ENCODE measurements around the gene SURF4. TPM values are rescaled to one million over a fixed set of nuclear protein-coding genes. Genes with fewer than 3 reads are reported as not detected.
"Not testable (repeated sequence)": the region's sequence is repeated elsewhere in the genome, so short reads cannot be mapped to it uniquely, and the experiment has no call there.

The SURF4 gene
- total RNA-seq, 2 experiments from 2014 or later: 249 to 260 TPM

GRCh38 chr9:133379153-133380086 is 3.6 kb upstream of the SURF4 start:
- CTCF ChIA-PET: interaction anchor here (1.0 kb wide), 1 partner anchor 25 kb away, joined by 4 read pairs; no protein-coding TSS in a partner anchor

GRCh38 chr9:133378408-133378962 is 2.6 kb upstream of the SURF4 start:
- Mint-ChIP-seq H3K4me1 (peaks cover 11% of the 10 kb centered on the region), H3K27me3 (peaks cover 2% of the 10 kb centered on the region), H3K27ac (no peak overlapping the region), H3K4me3 (no peak overlapping the region), H3K36me3 (ENCODE audit: low read depth) (peaks cover 13% of the 10 kb centered on the region), H3K9me3 (no peaks in the 10 kb centered on the region)
- DNase-seq: no peak
- ChIA-PET POLR2A (interaction anchor here (0.6 to 11.6 kb wide), 4 partner anchors 21 to 356 kb away, joined by 3 to 397 read pairs (median 140); partner anchors contain the start of genes GTF3C5, MED22, RPL7A and SURF1), CTCF (interaction anchor here (1.0 to 2.2 kb wide), 2 partner anchors 24 to 26 kb away, joined by 4 read pairs; no protein-coding TSS in a partner anchor)

More at GRCh38 chr9:133379153-133380086, 3.6 kb upstream of the SURF4 start:
- no peak for DNase-seq
- peaks cover 8% of the 10 kb centered on the region for H3K36me3 Mint-ChIP-seq (ENCODE audit: low read depth)
- H3K4me1 Mint-ChIP-seq: peaks cover 5% of the 10 kb centered on the region
- POLR2A ChIA-PET: interaction anchor here (0.6 to 11.6 kb wide), 5 partner anchors 9 to 357 kb away, joined by 3 to 397 read pairs (median 4); partner anchors contain the start of genes GTF3C5, MED22, RPL7A and SURF1
- no peak overlapping the region for H3K27ac Mint-ChIP-seq
- no peak overlapping the region for H3K4me3 Mint-ChIP-seq
- no peaks in the 10 kb centered on the region for H3K9me3 Mint-ChIP-seq
- peaks cover 2% of the 10 kb centered on the region for H3K27me3 Mint-ChIP-seq

GRCh38 chr9:133377721-133378216 is 1.9 kb upstream of the SURF4 start:
- POLR2A ChIA-PET: interaction anchor here (0.8 to 11.6 kb wide), 4 partner anchors 21 to 347 kb away, joined by 3 to 397 read pairs (median 140); partner anchors contain the start of genes GTF3C5, MED22, RPL7A and SURF1

GRCh38 chr9:133377280-133377679 is 1.4 kb upstream of the SURF4 start:
- H3K27ac Mint-ChIP-seq, H3K9me3 Mint-ChIP-seq, H3K27me3 Mint-ChIP-seq, DNase-seq: not testable (repeated sequence)
- Mint-ChIP-seq H3K4me1 (peaks cover 23% of the 10 kb centered on the region), H3K36me3 (ENCODE audit: low read depth) (peaks cover 25% of the 10 kb centered on the region), H3K4me3 (peak overlapping the region; percentile 59)
- ChIA-PET POLR2A (interaction anchor here (0.8 to 11.6 kb wide), 8 partner anchors 20 to 347 kb away, joined by 3 to 397 read pairs (median 4); partner anchors contain the start of genes GTF3C5, MED22, RPL7A and SURF1), CTCF (interaction anchor here (1.4 to 2.2 kb wide), 4 partner anchors 25 to 138 kb away, joined by 4 to 5 read pairs (median 4); partner anchors contain the start of genes MED22 and RPL7A)

More at GRCh38 chr9:133377721-133378216, 1.9 kb upstream of the SURF4 start:
- Mint-ChIP-seq H3K9me3 (no peaks in the 10 kb centered on the region), H3K27ac (no peak overlapping the region), H3K4me3 (no peak overlapping the region), H3K4me1 (peaks cover 18% of the 10 kb centered on the region), H3K27me3 (peaks cover 2% of the 10 kb centered on the region), H3K36me3 (ENCODE audit: low read depth) (peaks cover 20% of the 10 kb centered on the region)
- CTCF ChIA-PET: interaction anchor here (1.5 to 2.2 kb wide), 3 partner anchors 25 to 139 kb away, joined by 4 to 5 read pairs (median 5); partner anchors contain the start of genes MED22 and RPL7A
- DNase-seq: no peak

GRCh38 chr9:133375116-133375723 is 640 bp downstream of the SURF4 start:
- POLR2A ChIA-PET: interaction anchor here (0.7 to 11.6 kb wide), 12 partner anchors 9 to 345 kb away, joined by 3 to 397 read pairs (median 6); partner anchors contain the start of genes CACFD1, GTF3C5, MED22 and RPL7A
- H3K27ac Mint-ChIP-seq: peak overlapping the region; percentile 97
- DNase-seq: peak; percentile 43
- CTCF ChIA-PET: interaction anchor here (1.0 to 6.3 kb wide), 5 partner anchors 19 to 189 kb away, joined by 3 to 59 read pairs (median 5); partner anchors contain the start of genes MED22, RPL7A, SURF1 and SURF2
- H3K27me3 Mint-ChIP-seq: peaks cover 2% of the 10 kb centered on the region
- H3K9me3 Mint-ChIP-seq: no peaks in the 10 kb centered on the region
- peak overlapping the region; percentile 83 for H3K4me3 Mint-ChIP-seq
- H3K4me1 Mint-ChIP-seq: peaks cover 43% of the 10 kb centered on the region
- peaks cover 40% of the 10 kb centered on the region for H3K36me3 Mint-ChIP-seq (ENCODE audit: low read depth)

GRCh38 chr9:133374612-133375115 is 1.2 kb downstream of the SURF4 start:
- H3K36me3 Mint-ChIP-seq (ENCODE audit: low read depth): peaks cover 46% of the 10 kb centered on the region
- peaks cover 2% of the 10 kb centered on the region for H3K27me3 Mint-ChIP-seq
- ChIA-PET POLR2A (interaction anchor here (0.7 to 11.6 kb wide), 14 partner anchors 9 to 344 kb away, joined by 3 to 397 read pairs (median 4); partner anchors contain the start of genes CACFD1, GTF3C5, MED22 and RPL7A), CTCF (interaction anchor here (1.0 to 6.3 kb wide), 5 partner anchors 19 to 189 kb away, joined by 3 to 59 read pairs (median 5); partner anchors contain the start of genes MED22, RPL7A, SURF1 and SURF2)
- H3K4me3 Mint-ChIP-seq: peak overlapping the region; percentile 83
- peaks cover 49% of the 10 kb centered on the region for H3K4me1 Mint-ChIP-seq
- peak; percentile 37 for DNase-seq
- no peaks in the 10 kb centered on the region for H3K9me3 Mint-ChIP-seq
- H3K27ac Mint-ChIP-seq: peak overlapping the region; percentile 97

- CTCF ChIA-PET: interaction anchor here (0.8 to 6.3 kb wide), 9 partner anchors 10 to 324 kb away, joined by 3 to 59 read pairs (median 3); partner anchors contain the start of genes MED22, RPL7A, SURF1 and SURF2
- Mint-ChIP-seq H3K9me3 (no peaks in the 10 kb centered on the region), H3K27me3 (peaks cover under 1% of the 10 kb centered on the region), H3K36me3 (ENCODE audit: low read depth) (peaks cover 62% of the 10 kb centered on the region), H3K4me1 (peaks cover 64% of the 10 kb centered on the region), H3K4me3 (peak overlapping the region; percentile 72), H3K27ac (peak overlapping the region; percentile 84)
- POLR2A ChIA-PET: interaction anchor here (1.0 to 11.6 kb wide), 12 partner anchors 9 to 702 kb away, joined by 3 to 397 read pairs (median 6); partner anchors contain the start of genes DDX31, GTF3C4, GTF3C5 and MED22
- DNase-seq: no peak
Observed at GRCh38 chr9:133372144-133372543, 3.7 kb downstream of the SURF4 start.

GRCh38 chr9:133371261-133371711 is 4.6 kb downstream of the SURF4 start:
- H3K36me3 Mint-ChIP-seq (ENCODE audit: low read depth): peaks cover 71% of the 10 kb centered on the region
- H3K27ac Mint-ChIP-seq: peak overlapping the region; percentile 84
- ChIA-PET POLR2A (interaction anchor here (1.0 to 11.6 kb wide), 18 partner anchors 8 to 701 kb away, joined by 3 to 397 read pairs (median 4); partner anchors contain the start of genes DDX31, GTF3C4, GTF3C5 and MED22), CTCF (interaction anchor here (0.7 to 6.3 kb wide), 16 partner anchors 9 to 341 kb away, joined by 3 to 59 read pairs (median 5); partner anchors contain the start of genes GTF3C5, MED22, RPL7A and SURF1)
- no peaks in the 10 kb centered on the region for H3K27me3 Mint-ChIP-seq
- no peaks in the 10 kb centered on the region for H3K9me3 Mint-ChIP-seq
- peak; percentile 83 for DNase-seq
- peak overlapping the region; percentile 72 for H3K4me3 Mint-ChIP-seq
- H3K4me1 Mint-ChIP-seq: peaks cover 67% of the 10 kb centered on the region

GRCh38 chr9:133370685-133371084 is 5.2 kb downstream of the SURF4 start:
- DNase-seq: peak; percentile 69
- Mint-ChIP-seq H3K27ac (peak overlapping the region; percentile 84), H3K36me3 (ENCODE audit: low read depth) (peaks cover 77% of the 10 kb centered on the region), H3K9me3 (no peaks in the 10 kb centered on the region), H3K4me1 (peaks cover 70% of the 10 kb centered on the region), H3K4me3 (peak overlapping the region; percentile 72), H3K27me3 (no peaks in the 10 kb centered on the region)
- ChIA-PET CTCF (interaction anchor here (0.7 to 6.3 kb wide), 14 partner anchors 10 to 340 kb away, joined by 3 to 59 read pairs (median 5); partner anchors contain the start of genes GTF3C5, MED22, RPL7A and SURF1), POLR2A (interaction anchor here (1.0 to 11.6 kb wide), 15 partner anchors 8 to 340 kb away, joined by 3 to 397 read pairs (median 5); partner anchors contain the start of genes GTF3C5, MED22, RPL7A and SLC2A6)

- CTCF ChIA-PET: interaction anchor here (1.7 to 6.3 kb wide), 4 partner anchors 14 to 117 kb away, joined by 5 to 59 read pairs (median 23); partner anchors contain the start of genes MED22, RPL7A, SURF1 and SURF2
- no peak for DNase-seq
- H3K36me3 Mint-ChIP-seq (ENCODE audit: low read depth): peaks cover 82% of the 10 kb centered on the region
- no peaks in the 10 kb centered on the region for H3K9me3 Mint-ChIP-seq
- peak overlapping the region; percentile 84 for H3K27ac Mint-ChIP-seq
- H3K27me3 Mint-ChIP-seq: no peaks in the 10 kb centered on the region
- H3K4me1 Mint-ChIP-seq: peaks cover 71% of the 10 kb centered on the region
- peak overlapping the region; percentile 72 for H3K4me3 Mint-ChIP-seq
- POLR2A ChIA-PET: interaction anchor here (1.7 to 11.6 kb wide), 4 partner anchors 13 to 339 kb away, joined by 4 to 397 read pairs (median 141); partner anchors contain the start of genes GTF3C5, MED22, RPL7A and SURF1
Observed at GRCh38 chr9:133369933-133370332, 5.9 kb downstream of the SURF4 start.
